Mesenchymal stem cell (in vitro differentiated cells and primary cell): ENCODE measurements around the gene OR8S1.
"Not testable (repeated sequence)": the region's sequence is repeated elsewhere in the genome, so short reads cannot be mapped to it uniquely, and the experiment has no call there.

Experiments used
- DNase-seq: peaks from one replicate; pipeline ENCODE4 v3.0.0-alpha.2; 2013
- H2AFZ ChIP-seq: one replicate; pipeline ENCODE4 v1.6.1; 2013; ENCODE audit warnings: low read depth, mild to moderate bottlenecking, control low read depth, inconsistent platforms, low read length, moderate library complexity
- H2AK5ac ChIP-seq: 2 replicates; pipeline ENCODE4 v1.6.1; 2013; ENCODE audit warnings: low read length, moderate library complexity, mild to moderate bottlenecking, inconsistent platforms; ENCODE audit not compliant: severe bottlenecking
- H2BK120ac ChIP-seq: one replicate; pipeline ENCODE4 v1.6.1; 2013; ENCODE audit warnings: low read depth, mild to moderate bottlenecking, inconsistent platforms, low read length, moderate library complexity
- H2BK12ac ChIP-seq, 2 experiments: one replicate each; pipeline ENCODE4 v1.6.1; 2013; ENCODE audit warnings: inconsistent platforms in 2 of 2, low read length in 2 of 2, mild to moderate bottlenecking in 2 of 2, moderate library complexity in 2 of 2, control low read depth in 1 of 2
- H2BK15ac ChIP-seq: one replicate; pipeline ENCODE4 v1.6.1; 2013; ENCODE audit warnings: mild to moderate bottlenecking, low read depth, inconsistent platforms; ENCODE audit not compliant: poor library complexity, severe bottlenecking
- H2BK5ac ChIP-seq: 2 replicates; pipeline ENCODE4 v1.6.1; 2013; ENCODE audit warnings: low read depth, mild to moderate bottlenecking, low read length, control low read depth, inconsistent platforms; ENCODE audit not compliant: poor library complexity, severe bottlenecking
- H3K14ac ChIP-seq, 2 experiments: one replicate each; pipeline ENCODE4 v1.6.1; 2013; ENCODE audit warnings: inconsistent platforms in 2 of 2, low read length in 2 of 2, control low read depth in 1 of 2, mild to moderate bottlenecking in 1 of 2, moderate library complexity in 1 of 2
- H3K18ac ChIP-seq, 2 experiments: one replicate each; pipeline ENCODE4 v1.6.1; 2013; ENCODE audit warnings: inconsistent platforms in 2 of 2, low read length in 2 of 2, control low read depth in 1 of 2, low read depth in 1 of 2, mild to moderate bottlenecking in 1 of 2
- H3K23ac ChIP-seq, 2 experiments: one replicate each; pipeline ENCODE4 v1.6.1; 2013; ENCODE audit warnings: inconsistent platforms in 2 of 2, low read length in 2 of 2, mild to moderate bottlenecking in 2 of 2, moderate library complexity in 2 of 2, control low read depth in 1 of 2
- H3K27ac ChIP-seq: 2 replicates; pipeline ENCODE4 v1.5.1; 2013; ENCODE audit warnings: mild to moderate bottlenecking, moderate library complexity, low read length, control low read depth, inconsistent platforms; ENCODE audit not compliant: poor library complexity, severe bottlenecking
- H3K27me3 ChIP-seq, 2 experiments: 2 replicates each; pipeline versions ENCODE4 v1.6.1 to v1.7.0; 2013; ENCODE audit warnings: low read length in 2 of 2, mild to moderate bottlenecking in 2 of 2, moderate library complexity in 2 of 2, control low read depth in 1 of 2, inconsistent platforms in 1 of 2; ENCODE audit not compliant: control insufficient read depth in 1 of 2, insufficient read depth in 1 of 2
- H3K36me3 ChIP-seq, 2 experiments: 2 replicates each; pipeline versions ENCODE4 v1.6.1 to v1.7.0; 2013; ENCODE audit warnings: low read length in 2 of 2, control low read depth in 1 of 2, inconsistent platforms in 1 of 2, low read depth in 1 of 2, mild to moderate bottlenecking in 1 of 2; ENCODE audit not compliant: insufficient read depth in 2 of 2, control insufficient read depth in 1 of 2
- H3K4ac ChIP-seq, 2 experiments: one replicate each; pipeline ENCODE4 v1.6.1; 2013; ENCODE audit warnings: inconsistent platforms in 2 of 2, low read length in 2 of 2, mild to moderate bottlenecking in 2 of 2, moderate library complexity in 2 of 2, control low read depth in 1 of 2, low read depth in 1 of 2
- H3K4me1 ChIP-seq: 2 replicates; pipeline ENCODE4 v1.6.1; 2013; ENCODE audit warnings: low read depth, low read length, control low read depth; ENCODE audit not compliant: control insufficient read depth, insufficient read depth
- H3K4me2 ChIP-seq: 2 replicates; pipeline ENCODE4 v1.6.1; 2013; ENCODE audit warnings: low read length, mild to moderate bottlenecking, inconsistent platforms; ENCODE audit not compliant: poor library complexity, severe bottlenecking
- H3K4me3 ChIP-seq, 2 experiments: 2 replicates each; pipeline versions ENCODE4 v1.5.1 to v1.7.0; 2013; ENCODE audit warnings: low read length in 2 of 2, mild to moderate bottlenecking in 2 of 2, control low read depth in 1 of 2, low read depth in 1 of 2; ENCODE audit not compliant: insufficient read depth in 1 of 2
- H3K79me1 ChIP-seq: replicated peaks from 2 replicates; pipeline ENCODE4 v1.6.1; 2013; ENCODE audit warnings: mild to moderate bottlenecking, control low read depth, low read length, inconsistent platforms; ENCODE audit not compliant: poor library complexity, severe bottlenecking
- H3K9ac ChIP-seq: 2 replicates; pipeline ENCODE4 v1.7.0; 2013; ENCODE audit warnings: mild to moderate bottlenecking, low read length, moderate library complexity
- H3K9me3 ChIP-seq: 2 replicates; pipeline ENCODE4 v1.7.0; 2013; ENCODE audit warnings: mild to moderate bottlenecking, low read length; ENCODE audit not compliant: control insufficient read depth
- H4K8ac ChIP-seq: one replicate; pipeline ENCODE4 v1.6.1; 2013; ENCODE audit warnings: inconsistent platforms, mild to moderate bottlenecking, low read length, moderate library complexity
- H4K91ac ChIP-seq: one replicate; pipeline ENCODE4 v1.6.1; 2013; ENCODE audit warnings: mild to moderate bottlenecking, low read length, inconsistent platforms
- WGBS: methylation state at CpG from one replicate; pipeline ENCODE4 v1.1.7; 2013; ENCODE audit warnings: mixed read lengths; 5-methylcytosine and 5-hydroxymethylcytosine counted together

Gene OR8S1

GRCh38 chr12:48551636-48552035 lies 26.2 kb downstream of the OR8S1 start:
- not testable (repeated sequence) for H3K9me3 ChIP-seq, H3K23ac ChIP-seq, H2AFZ ChIP-seq, H3K4me3 ChIP-seq, H4K91ac ChIP-seq, H3K27ac ChIP-seq, H2BK5ac ChIP-seq, H4K8ac ChIP-seq, H2AK5ac ChIP-seq, H3K4me1 ChIP-seq, H3K18ac ChIP-seq, H2BK12ac ChIP-seq, H3K4ac ChIP-seq, H3K9ac ChIP-seq, H3K4me2 ChIP-seq, H3K79me1 ChIP-seq, H3K14ac ChIP-seq, H2BK15ac ChIP-seq, H3K27me3 ChIP-seq, H3K36me3 ChIP-seq, H2BK120ac ChIP-seq, DNase-seq
- 85% methylated on average over 13 of the region's 13 CpGs for WGBS

GRCh38 chr12:48553666-48554343 lies 28.4 kb downstream of the OR8S1 start:
- H3K4me3 ChIP-seq, H2BK120ac ChIP-seq, H3K18ac ChIP-seq, H3K79me1 ChIP-seq, H2BK5ac ChIP-seq, H3K27ac ChIP-seq, H2BK12ac ChIP-seq, H3K9ac ChIP-seq, H2AFZ ChIP-seq, H2AK5ac ChIP-seq, H2BK15ac ChIP-seq, H3K9me3 ChIP-seq, H3K4me1 ChIP-seq, H3K4me2 ChIP-seq, H4K8ac ChIP-seq, H3K36me3 ChIP-seq, H3K23ac ChIP-seq, DNase-seq, H4K91ac ChIP-seq, H3K4ac ChIP-seq, H3K14ac ChIP-seq, H3K27me3 ChIP-seq: not testable (repeated sequence)
- WGBS, result 77% methylated on average over 11 of the region's 11 CpGs

GRCh38 chr12:48556631-48557030 lies 31.2 kb downstream of the OR8S1 start:
- Histone ChIP-seq H4K8ac (no peak overlapping the region), H3K9ac (no peak overlapping the region), H3K79me1 (no peaks in the 10 kb centered on the region), H3K27ac (no peak overlapping the region), H3K27me3 (peaks cover 7 to 10% of the 10 kb centered on the region in 2 experiments), H3K4me2 (no peak overlapping the region), H3K4ac (no peak overlapping the region), H2BK120ac (no peak overlapping the region), H3K23ac (no peak overlapping the region), H2AK5ac (no peak overlapping the region), H3K14ac (no peak overlapping the region), H3K9me3 (no peaks in the 10 kb centered on the region), H4K91ac (no peak overlapping the region), H2AFZ (no peak overlapping the region), H2BK5ac (no peak overlapping the region), H2BK15ac (no peak overlapping the region), H2BK12ac (no peak overlapping the region), H3K36me3 (no peaks in the 10 kb centered on the region), H3K4me1 (no peaks in the 10 kb centered on the region), H3K18ac (no peak overlapping the region), H3K4me3 (no peak overlapping the region)
- no peak for DNase-seq
- 40% methylated on average over 3 of the region's 6 CpGs for WGBS

- Histone ChIP-seq H2BK120ac (no peak overlapping the region), H3K4ac (no peak overlapping the region), H2BK5ac (no peak overlapping the region), H3K4me2 (no peak overlapping the region), H3K18ac (no peak overlapping the region), H3K27ac (no peak overlapping the region), H3K27me3 (peaks cover 12 to 19% of the 10 kb centered on the region in 2 experiments), H3K9ac (no peak overlapping the region), H3K23ac (no peak overlapping the region), H2AK5ac (no peak overlapping the region), H4K8ac (no peak overlapping the region), H2AFZ (no peak overlapping the region), H3K4me3 (no peak overlapping the region), H4K91ac (no peak overlapping the region), H3K9me3 (no peaks in the 10 kb centered on the region), H3K36me3 (no peaks in the 10 kb centered on the region), H2BK12ac (no peak overlapping the region), H2BK15ac (no peak overlapping the region), H3K4me1 (no peaks in the 10 kb centered on the region), H3K79me1 (no peaks in the 10 kb centered on the region), H3K14ac (no peak overlapping the region)
- WGBS, result 73% methylated on average over 3 of the region's 4 CpGs
- DNase-seq, result no peak
Observed at GRCh38 chr12:48557919-48558318, 32.5 kb downstream of the OR8S1 start.
